Measurements from ENCODE around the gene AIFM3. TPM values are rescaled to one million over a fixed set of nuclear protein-coding genes. Genes with fewer than 3 reads are reported as not detected.
A peak's percentile ranks its signal among the peaks of the same experiment; 100 is the strongest.

The AIFM3 gene
- total RNA-seq, 2 donors from 2014 or later, result 1.8 to 2.7 TPM

GRCh38 chr22:20951932-20952380 is 15.1 kb upstream of the AIFM3 start:
- peaks cover 56% of the 10 kb centered on the region for H3K36me3 ChIP-seq (ENCODE audit: control insufficient read depth, insufficient read depth, low read length)
- Mint-ChIP-seq H3K4me1 (peaks cover 17% of the 10 kb centered on the region), H3K36me3 (ENCODE audit: low read depth) (peaks cover 46% of the 10 kb centered on the region), H3K27me3 (ENCODE audit: insufficient read depth) (peaks cover 4% of the 10 kb centered on the region), H3K27ac (peak overlapping the region; percentile 53), H3K9me3 (no peaks in the 10 kb centered on the region), H3K4me3 (no peak overlapping the region)
- no peak overlapping the region for H3K27ac ChIP-seq (ENCODE audit: low read depth, low read length)
- no peak overlapping the region for H3K4me3 ChIP-seq (ENCODE audit: low read length)
- DNase-seq, result no peak
- no peaks in the 10 kb centered on the region for H3K27me3 ChIP-seq (ENCODE audit: control insufficient read depth, insufficient read depth, low read length, poor library complexity, severe bottlenecking)
- 92 to 93% methylated on average over 4 to 8 of the region's 8 CpGs for WGBS, 2 experiments (ENCODE audit: insufficient coverage in 1 of 2, insufficient read length in 1 of 2)
- H3K9ac ChIP-seq (ENCODE audit: extremely low read depth, low read length, poor library complexity, severe bottlenecking), result no peak overlapping the region
- H3K4me1 ChIP-seq (ENCODE audit: control insufficient read depth, insufficient read depth, low read length), result peaks cover 13% of the 10 kb centered on the region
- no peaks in the 10 kb centered on the region for H3K9me3 ChIP-seq (ENCODE audit: control insufficient read depth, low read length)
- TF ChIP-seq CTCF (conservative IDR thresholded peaks at IDR 0.05), result peak; percentile 25

GRCh38 chr22:20952544-20953341 is 14.3 kb upstream of the AIFM3 start:
- peaks cover 52% of the 10 kb centered on the region for H3K36me3 ChIP-seq (ENCODE audit: control insufficient read depth, insufficient read depth, low read length)
- H3K9me3 ChIP-seq (ENCODE audit: control insufficient read depth, low read length), result no peaks in the 10 kb centered on the region
- no peaks in the 10 kb centered on the region for H3K9me3 Mint-ChIP-seq
- peaks cover 44% of the 10 kb centered on the region for H3K36me3 Mint-ChIP-seq (ENCODE audit: low read depth)
- no peak overlapping the region for H3K4me3 ChIP-seq (ENCODE audit: low read length)
- peak overlapping the region; percentile 42 for H3K27ac Mint-ChIP-seq
- peaks cover 4% of the 10 kb centered on the region for H3K27me3 Mint-ChIP-seq (ENCODE audit: insufficient read depth)
- H3K4me1 ChIP-seq (ENCODE audit: control insufficient read depth, insufficient read depth, low read length), result peaks cover 13% of the 10 kb centered on the region
- no peak for DNase-seq
- H3K27ac ChIP-seq (ENCODE audit: low read depth, low read length), result no peak overlapping the region
- peaks cover 17% of the 10 kb centered on the region for H3K4me1 Mint-ChIP-seq
- 93 to 96% methylated on average over 13 of the region's 13 CpGs for WGBS, 2 experiments (ENCODE audit: insufficient coverage in 1 of 2, insufficient read length in 1 of 2)
- no peaks in the 10 kb centered on the region for H3K27me3 ChIP-seq (ENCODE audit: control insufficient read depth, insufficient read depth, low read length, poor library complexity, severe bottlenecking)
- TF ChIP-seq CTCF (conservative IDR thresholded peaks at IDR 0.05), result no peak
- no peak overlapping the region for H3K9ac ChIP-seq (ENCODE audit: extremely low read depth, low read length, poor library complexity, severe bottlenecking)
- no peak overlapping the region for H3K4me3 Mint-ChIP-seq

GRCh38 chr22:20953342-20953608 is 13.8 kb upstream of the AIFM3 start:
- no peaks in the 10 kb centered on the region for H3K9me3 Mint-ChIP-seq
- H3K27ac Mint-ChIP-seq, result no peak overlapping the region
- peaks cover 22% of the 10 kb centered on the region for H3K4me1 Mint-ChIP-seq

More at GRCh38 chr22:20953342-20953608, 13.8 kb upstream of the AIFM3 start:
- no peaks in the 10 kb centered on the region for H3K27me3 ChIP-seq (ENCODE audit: control insufficient read depth, insufficient read depth, low read length, poor library complexity, severe bottlenecking)
- no peak overlapping the region for H3K4me3 Mint-ChIP-seq
- H3K9me3 ChIP-seq (ENCODE audit: control insufficient read depth, low read length), result no peaks in the 10 kb centered on the region
- no peak overlapping the region for H3K9ac ChIP-seq (ENCODE audit: extremely low read depth, low read length, poor library complexity, severe bottlenecking)
- 87 to 100% methylated on average over 2 to 3 of the region's 3 CpGs for WGBS, 2 experiments (ENCODE audit: insufficient coverage in 1 of 2, insufficient read length in 1 of 2)
- no peak overlapping the region for H3K4me3 ChIP-seq (ENCODE audit: low read length)
- peaks cover 9% of the 10 kb centered on the region for H3K27me3 Mint-ChIP-seq (ENCODE audit: insufficient read depth)
- H3K36me3 Mint-ChIP-seq (ENCODE audit: low read depth), result peaks cover 44% of the 10 kb centered on the region
- no peak for DNase-seq
- peaks cover 49% of the 10 kb centered on the region for H3K36me3 ChIP-seq (ENCODE audit: control insufficient read depth, insufficient read depth, low read length)
- no peak for TF ChIP-seq CTCF (conservative IDR thresholded peaks at IDR 0.05)
- H3K27ac ChIP-seq (ENCODE audit: low read depth, low read length), result no peak overlapping the region
- peaks cover 13% of the 10 kb centered on the region for H3K4me1 ChIP-seq (ENCODE audit: control insufficient read depth, insufficient read depth, low read length)

Measured in endodermal cell (in vitro differentiated cells).